T-helper 1 cell (primary cell): ENCODE measurements around the gene SPINK9.

Experiments
- DNase-seq, 5 donors: peaks; one replicate each; pipeline ENCODE4 v3.0.0-alpha.2; 2012 to 2020
- total RNA-seq, 4 donors: gene quantifications; one replicate each; lab custom pipeline; 2026; lab: John Stamatoyannopoulos, UW

SPINK9 gene, protein sequence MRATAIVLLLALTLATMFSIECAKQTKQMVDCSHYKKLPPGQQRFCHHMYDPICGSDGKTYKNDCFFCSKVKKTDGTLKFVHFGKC
- 0 to 0.15 (median 0.10) reads per million in 4 donors for total RNA-seq

DNA sequence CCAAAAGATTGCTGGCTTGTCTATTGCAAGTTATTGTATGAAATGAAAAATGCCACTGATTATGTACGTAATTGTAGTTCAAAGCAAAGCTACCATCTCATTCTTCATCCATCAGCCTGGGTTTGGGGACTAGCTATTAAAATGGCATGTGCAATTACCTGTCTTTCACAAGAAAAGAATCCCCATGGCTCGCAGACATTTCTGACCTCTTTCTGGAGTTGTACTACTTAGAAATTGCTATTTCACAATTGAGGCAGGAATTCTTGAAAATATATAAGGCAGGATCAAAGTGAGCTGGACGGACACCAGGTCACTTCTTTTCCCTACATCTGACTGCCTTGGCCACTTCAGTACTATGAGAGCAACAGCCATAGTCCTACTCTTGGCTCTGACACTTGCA is at the start of gene SPINK9:
SPINK9 (plus strand) TSS at position 301 of the 400 bp plus-strand sequence; CDS start at position 356, 55 bp downstream.
- DNase-seq, result no peak

DNA sequence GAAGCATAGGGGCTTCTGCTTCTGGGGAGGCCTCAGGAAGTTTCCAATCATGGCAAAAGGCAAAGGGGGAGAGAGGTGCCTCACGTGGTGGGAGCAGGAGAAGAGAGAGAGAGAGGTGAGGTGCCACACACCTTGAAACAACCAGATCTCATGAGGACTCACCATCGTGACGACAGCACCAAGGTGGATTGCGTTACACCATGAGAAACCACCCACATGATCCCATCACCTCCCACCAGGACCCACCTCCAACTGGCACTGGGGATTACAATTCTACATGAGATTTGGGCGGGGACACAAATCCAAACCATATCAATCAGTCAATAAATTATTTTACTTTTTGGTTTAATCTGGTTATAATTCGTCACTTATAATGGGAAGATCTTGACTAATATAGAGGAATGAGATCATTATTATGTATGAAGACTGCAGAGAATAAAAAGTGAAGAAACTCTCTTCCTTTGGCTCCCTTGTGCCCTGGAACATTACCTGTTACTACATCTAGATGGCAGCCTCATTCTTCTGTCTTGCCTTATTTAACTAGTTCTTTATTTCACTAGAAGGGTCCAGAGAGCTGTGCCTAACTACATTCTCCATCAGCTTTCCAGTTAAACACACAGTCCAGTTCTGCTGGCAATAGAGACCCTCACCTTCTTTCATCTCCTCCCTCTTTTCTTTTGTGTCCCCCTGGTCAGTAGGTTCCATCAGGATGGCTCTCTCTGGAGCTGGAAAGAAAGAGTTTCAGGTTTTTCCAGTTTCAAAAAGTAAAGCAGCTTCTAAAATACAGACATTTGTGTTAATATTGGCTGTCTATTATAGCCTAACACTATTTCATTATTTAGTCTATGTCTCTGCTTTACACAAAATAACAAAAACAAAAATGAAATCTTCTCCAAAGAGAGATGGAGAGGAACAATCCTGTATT is 44.8 kb upstream of the SPINK9 start:
- DNase-seq, result no peak

DNA sequence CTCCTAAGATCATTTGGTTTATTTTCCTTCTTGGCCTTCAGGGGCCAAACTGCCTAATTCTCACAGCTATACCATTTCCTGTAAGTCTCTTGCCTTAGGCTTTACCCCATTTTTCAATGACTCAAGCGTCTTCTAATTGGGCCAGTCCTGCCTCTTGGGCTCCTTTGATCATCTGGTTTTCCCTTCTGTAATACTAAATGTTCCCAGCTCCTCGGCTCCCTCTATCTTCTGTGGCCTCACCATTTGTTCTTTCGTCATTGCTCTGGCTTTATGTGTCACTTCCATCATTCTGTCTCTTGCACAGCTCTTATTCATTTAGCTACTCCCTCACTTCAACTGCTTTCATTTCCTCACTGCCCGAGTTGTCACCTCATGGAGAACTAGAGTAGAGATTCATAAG is 37.6 kb upstream of the SPINK9 start:
- no peak for DNase-seq

DNA sequence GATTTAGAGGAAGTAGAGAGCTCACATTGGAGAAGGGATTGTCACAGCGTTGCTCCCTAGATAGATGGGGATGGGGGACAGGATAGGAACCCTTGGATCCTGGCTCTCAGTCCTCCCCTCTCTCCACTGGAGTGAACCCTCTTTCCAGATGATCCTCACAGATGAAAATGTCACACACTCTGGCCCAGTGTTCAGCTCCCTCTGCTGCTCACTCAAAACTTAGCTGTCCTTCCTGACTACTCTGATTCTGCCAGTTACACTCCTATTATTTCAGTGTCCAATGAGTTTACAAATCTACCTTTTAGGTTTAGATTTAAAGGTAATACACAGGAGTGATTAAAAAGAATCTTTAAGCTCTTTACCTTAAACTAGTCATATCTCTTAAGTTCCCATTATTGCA is 28.9 kb upstream of the SPINK9 start:
- no peak for DNase-seq

DNA sequence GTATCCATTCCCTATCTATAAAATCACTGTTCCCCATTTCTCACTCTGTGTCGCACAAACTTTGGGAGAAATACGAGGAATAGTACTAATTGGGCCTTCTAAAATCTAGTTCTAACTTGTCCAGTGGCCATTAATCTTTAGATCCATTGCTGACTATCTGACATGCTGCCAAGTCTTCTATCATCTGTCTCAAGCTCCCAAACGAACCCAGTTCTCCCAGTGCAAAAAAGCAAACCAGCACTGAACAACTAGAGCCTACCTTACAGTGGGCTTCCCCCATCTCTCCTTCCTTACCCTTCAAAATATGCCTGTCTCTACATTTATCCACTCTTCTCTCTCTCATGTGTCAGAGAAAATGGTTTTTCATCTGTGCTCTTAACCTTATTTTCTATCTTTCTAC is 26.3 kb upstream of the SPINK9 start:
- no peak for DNase-seq

DNA sequence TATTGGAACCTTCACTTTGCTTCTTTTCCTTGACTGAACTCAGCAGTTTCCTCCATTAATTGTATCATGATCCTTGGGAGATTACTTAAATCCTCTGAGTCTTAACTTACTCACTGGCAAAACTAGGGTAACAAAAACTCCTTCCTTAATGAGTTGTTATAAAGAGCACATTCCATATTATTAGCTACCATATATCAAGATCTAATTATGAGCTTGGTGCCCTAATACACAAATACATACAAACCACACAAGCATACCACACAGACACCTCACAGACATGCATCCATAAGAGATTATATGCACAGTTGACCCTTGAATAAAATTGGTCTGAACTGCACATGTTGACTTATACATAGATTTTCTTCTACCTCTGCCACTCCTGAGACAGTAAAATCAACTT is 25.6 kb upstream of the SPINK9 start:
- DNase-seq, result no peak

DNA sequence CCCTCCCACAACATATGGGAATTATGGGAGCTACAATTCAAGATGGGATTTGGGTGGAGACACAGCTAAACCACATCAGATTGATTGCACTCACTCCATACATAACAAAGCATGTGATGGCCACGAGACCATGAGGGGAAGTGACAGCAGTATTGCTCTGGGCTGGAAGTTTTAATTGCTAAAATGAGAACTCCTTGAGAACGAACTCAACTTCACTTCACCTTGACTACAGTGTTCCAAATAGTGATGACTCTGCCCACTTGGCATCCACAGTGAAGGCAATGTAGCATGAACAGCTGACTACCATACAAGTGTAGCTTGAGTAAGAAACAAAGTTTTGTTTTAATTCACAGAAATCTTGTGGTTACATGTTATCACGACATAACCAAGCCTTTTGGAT is 23.9 kb upstream of the SPINK9 start:
- no peak for DNase-seq

DNA sequence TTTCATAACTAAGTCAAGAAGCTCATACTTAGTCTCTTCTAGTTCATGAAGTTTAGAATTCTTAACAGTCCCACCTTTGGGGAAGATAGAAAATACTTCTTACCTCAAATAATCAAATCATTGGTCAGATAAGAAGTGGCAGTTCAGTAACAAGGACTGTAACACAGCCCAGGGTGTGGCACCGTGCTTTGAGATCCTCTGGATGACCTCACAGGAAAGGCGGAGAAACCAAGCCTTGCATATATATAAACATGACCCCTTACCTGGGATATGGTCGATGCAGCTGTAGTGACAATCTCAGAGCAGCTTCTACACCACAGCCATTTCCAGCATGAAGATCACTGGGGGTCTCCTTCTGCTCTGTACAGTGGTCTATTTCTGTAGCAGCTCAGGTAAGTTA is 23.2 kb upstream of the SPINK9 start, which contains the start of gene SPINK7:
SPINK7 (plus strand) TSS at position 271 of the 400 bp plus-strand sequence; CDS start at position 332, 61 bp downstream.
- no peak for DNase-seq

DNA sequence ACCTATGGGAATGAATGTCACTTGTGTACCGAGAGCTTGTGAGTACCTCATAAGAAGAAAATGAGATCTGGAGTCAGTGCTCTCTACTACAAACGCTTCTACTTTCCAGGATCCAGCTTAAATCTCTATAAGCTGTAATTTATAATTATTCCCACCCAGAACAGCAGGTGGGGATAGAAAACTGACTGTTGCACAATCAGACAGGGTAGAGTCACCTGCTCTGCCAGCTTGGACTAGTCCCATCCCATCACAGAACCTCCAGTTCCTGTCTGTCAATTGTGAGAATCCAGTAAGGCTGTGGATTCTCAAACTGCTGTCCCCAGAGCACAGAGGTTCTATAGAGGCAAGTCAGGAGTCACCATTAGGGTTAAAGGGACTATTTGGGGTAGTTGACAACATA is 21.2 kb upstream of the SPINK9 start:
- no peak for DNase-seq

DNA sequence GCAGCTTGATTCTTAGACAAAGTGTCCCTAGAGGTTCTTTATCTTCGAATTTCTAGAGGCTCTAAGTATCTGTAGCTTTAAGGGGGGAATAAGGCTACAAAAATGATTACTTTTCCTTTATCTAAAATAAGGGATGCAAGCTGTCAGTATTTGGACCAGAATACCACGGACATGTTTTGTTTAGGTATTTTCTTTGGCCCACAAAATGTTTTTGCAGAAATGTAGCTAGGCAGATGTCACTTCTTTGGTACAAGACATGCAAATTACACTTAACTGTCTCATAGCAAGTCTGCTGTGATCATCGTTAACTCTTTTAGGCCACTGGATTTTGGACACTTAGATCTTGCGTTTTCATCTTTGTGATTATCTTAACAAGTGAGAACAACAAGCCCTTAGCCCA is 20.6 kb upstream of the SPINK9 start:
- DNase-seq, result no peak

DNA sequence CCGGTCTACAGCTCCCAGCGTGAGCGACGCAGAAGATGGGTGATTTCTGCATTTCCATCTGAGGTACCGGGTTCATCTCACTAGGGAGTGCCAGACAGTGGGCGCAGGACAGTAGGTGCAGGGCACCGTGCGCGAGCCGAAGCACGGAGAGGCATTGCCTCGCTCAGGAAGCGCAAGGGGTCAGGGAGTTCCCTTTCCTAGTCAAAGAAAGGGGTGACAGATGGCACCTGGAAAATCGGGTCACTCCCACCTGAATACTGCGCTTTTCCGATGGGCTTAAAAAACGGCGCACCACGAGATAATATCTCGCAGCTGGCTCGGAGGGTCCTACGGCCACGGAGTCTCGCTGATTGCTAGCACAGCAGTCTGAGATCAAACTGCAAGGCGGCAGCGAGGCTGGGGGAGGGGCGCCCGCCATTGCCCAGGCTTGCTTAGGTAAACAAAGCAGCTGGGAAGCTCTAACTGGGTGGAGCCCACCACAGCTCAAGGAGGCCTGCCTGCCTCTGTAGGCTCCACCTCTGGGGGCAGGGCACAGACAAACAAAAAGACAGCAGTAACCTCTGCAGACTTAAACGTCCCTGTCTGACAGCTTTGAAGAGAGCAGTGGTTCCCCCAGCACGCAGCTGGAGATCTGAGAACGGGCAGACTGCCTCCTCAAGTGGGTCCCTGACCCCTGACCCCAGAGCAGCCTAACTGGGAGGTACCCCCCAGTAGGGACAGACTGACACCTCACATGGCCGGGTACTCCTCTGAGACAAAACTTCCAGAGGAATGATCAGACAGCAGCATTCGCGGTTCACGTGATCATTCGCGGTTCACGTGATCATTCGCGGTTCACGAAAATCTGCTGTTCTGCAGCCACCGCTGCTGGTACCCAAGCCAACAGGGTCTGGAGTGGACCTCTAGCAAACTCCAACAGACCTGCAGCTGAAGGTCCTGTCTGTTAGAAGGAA is 15.1 kb upstream of the SPINK9 start:
- peak in 1 of 5 donors; percentile 19 for DNase-seq

DNA sequence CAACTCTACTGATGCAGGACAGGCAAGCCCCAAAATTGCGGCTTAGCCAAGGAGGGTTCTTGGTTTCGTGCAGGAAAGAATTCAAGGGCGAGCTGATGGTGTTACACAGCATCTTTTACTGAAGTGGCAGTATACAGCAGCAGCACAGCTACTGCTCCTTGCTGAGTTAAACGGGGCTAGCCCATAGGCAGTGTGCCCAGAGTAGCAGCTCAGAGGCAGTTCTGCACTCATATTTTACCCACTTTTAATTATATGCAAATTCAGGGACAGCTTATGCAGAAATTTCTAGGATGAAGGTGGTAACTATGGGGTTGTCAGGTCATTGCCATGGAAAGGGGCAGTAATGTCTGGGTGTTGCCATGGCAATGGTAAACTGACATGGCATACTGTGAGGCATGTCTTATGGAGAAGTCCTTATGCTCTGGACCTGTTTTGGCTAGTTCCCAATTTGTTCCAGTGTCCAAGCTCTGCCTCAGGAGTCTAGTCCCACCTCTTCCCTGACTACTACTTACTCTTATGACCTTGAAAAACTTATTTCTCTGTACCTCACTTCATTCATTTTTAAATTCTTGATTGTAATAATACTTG is 2.0 kb upstream of the SPINK9 start:
- no peak for DNase-seq

DNA sequence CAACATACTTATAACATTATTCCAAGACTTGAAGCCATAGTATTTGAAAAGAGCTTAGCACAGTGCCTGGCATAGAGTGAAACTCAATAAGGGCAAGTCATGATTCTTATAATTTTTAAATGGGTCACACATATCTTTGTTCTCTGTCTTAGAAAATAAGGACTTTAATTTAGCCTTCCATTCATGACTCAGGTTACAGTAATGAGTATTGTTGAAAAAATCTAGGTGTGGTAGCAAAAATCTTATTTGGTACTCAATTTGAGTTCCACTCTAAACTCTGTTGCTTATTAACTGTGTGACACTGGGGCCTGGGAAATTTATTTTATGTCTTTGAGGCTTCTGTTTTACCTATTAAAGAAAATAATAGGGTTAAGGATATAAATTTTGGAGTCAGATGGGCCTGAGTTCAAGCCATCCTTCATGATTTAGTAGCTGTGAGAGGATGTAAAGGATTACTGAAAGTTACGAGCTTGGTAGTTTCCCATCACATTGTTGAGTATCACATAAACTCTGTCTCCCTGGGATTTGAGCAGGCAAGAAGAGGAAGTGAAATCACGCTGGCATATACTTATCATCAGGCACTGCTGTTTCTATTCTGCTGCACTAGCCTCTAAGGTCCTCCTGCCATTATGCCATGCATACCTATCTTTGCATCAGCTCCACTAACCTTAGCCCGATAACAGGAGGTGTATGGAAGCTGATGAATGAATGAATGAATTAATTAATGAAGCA is 1.5 kb downstream of the SPINK9 start:
- no peak for DNase-seq

DNA sequence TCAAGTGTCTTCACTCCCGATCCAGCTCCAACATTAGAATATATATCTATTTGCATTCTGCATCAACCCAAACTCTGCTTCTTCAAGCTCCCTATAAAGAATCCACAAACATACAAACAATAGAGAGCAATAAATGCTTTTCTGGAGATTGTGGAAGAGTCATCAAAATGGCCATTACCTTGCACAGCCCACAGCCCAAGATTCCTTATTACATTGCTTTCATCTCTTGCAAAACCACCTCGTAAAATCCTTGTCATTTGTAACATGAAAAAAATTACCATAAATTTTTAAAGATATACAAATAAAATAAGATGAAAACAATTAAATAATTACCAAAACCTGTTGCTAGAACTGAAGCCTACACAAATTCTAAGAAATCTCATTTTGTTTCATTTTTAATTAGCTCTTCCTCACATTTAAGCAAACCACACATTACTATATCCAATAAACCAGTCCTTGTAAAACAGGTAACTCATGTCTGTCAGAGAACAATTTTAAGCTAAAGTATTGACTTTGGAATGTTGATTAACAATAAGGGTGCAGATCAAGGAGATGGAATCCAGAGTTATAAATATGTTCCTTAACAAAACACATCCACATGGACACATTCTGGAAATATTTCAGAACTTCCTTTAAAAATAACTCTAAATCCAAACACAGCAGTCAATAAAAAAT is 7.1 kb downstream of the SPINK9 start:
- DNase-seq, result no peak

DNA sequence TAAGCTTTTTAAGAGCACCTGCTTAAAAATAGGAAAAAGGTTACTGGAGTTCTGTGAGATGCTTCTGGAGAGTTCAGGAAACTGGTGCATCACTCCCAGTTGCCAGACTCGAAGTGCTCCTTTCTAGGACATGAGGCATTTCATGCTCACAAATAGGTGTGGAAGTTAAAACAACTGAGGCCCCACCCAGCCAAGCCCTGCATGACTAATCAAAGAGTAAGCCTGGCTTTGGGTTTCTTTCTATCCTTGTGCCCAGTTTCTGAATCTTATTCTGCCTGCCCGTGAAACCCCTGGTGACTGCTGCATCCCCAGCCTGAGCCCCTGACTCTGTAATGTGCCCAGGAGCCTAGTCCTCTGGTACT is 7.7 kb downstream of the SPINK9 start:
- no peak for DNase-seq

DNA sequence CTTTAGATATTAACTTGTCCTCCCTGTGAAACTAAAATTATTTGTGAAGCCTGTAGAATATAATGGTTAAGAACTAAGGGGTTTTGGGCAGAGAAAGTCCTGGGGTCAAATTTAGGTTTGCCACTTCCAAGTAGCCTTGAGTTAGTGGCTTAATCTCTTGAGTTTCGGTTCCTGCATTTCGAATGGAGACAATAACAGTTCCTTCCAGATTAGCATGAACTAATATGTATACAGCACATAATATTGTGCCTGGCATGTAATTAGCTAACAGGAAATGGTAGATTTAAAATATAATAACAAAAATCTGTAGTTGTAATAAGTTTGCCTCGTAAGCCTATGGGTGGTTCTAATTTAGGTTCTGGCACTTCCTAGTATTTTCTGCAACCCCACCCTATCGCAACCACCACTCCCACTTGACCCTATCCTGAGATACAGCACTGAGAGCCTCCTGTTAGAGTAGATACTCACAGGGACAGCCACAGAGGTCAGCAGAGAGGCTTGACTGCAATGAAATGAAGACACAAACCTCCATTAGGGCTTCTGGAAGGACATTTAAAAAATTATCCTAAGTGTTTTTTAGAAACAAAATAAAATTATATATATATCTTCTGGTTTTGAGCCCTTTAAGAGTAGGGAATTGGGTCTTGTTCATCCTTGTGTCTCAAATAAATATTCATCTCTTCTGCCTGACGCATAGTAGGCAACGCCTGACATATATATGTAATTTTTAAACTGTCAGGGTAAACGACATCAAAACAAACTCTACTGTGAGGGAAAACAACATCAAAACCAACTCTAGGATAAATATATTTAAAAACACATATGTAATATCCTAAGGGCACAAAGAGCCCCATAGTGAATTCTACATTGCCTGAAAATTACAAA is 8.5 kb downstream of the SPINK9 start:
- no peak for DNase-seq

DNA sequence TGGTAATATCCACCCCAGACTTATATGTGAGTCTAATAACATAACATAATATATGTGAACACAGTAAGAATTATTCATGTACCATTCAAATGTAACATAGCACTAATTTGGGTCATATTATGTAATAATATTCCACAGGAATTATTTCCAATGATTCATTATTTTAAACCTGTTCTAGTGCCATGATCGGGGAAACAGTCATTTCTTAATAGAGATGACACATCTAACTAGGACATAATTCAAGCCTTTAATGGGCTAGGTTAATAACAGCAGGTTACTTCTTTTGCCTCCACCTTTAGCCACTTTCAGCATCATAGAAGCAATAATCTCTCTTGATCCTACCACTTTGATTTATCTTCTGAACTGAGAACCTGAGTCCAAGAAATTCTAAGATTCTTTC is 12.3 kb downstream of the SPINK9 start:
- DNase-seq, result no peak

DNA sequence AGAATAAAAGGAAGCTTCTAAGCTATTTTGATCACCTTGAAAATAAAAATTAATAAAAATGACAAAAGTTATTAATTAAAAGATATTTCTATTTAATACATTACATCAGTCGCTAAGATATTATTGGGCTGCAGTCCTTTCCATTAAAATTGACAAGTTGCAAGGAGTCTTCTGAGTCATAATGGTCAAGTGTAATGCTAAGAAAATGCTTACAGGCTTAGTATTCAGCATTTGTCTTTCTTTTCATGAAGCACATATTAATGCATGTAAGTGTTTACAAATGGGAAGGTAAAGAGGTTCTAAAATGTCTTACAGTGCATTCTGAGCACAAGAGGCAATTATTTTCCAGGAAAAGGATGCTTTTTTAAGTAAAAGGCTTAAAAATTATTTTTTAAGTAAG is 17.3 kb downstream of the SPINK9 start:
- no peak for DNase-seq

DNA sequence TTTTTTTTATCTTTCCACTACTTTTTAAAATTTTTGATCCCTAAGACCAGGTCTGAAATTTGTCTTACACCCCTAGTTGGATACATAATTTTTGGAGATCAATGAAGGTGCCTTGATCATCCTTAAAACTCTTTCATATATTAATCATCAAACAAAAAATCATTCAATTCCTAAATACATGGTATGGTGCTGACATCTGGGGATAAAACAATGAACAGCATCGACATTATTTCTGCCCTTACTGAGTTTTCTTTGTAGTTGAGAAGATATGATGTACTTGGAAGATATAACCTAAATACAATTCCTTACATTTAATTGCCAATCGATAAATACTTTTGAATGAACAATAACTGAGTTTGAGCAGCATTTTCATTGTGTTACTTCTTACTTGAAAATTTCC is 18.3 kb downstream of the SPINK9 start:
- no peak for DNase-seq

DNA sequence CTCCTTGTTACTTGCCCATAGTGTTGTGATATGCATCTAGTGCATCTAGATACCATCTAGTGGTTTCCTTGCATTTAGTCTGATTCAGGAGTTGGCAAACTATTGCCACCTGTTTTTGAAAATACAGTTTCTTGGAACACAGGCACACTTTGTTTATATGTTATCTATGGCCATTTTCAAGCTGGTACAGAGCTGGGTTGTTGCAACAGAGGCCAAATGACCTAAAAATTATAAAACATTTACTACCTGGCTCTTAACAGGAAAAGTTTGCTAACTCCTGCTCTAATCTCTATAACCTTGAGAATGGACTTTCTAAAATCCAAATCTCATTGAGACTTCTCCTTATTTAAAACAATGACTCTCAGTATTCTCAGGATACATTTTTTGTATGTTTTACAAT is 29.0 kb downstream of the SPINK9 start:
- DNase-seq, result no peak

DNA sequence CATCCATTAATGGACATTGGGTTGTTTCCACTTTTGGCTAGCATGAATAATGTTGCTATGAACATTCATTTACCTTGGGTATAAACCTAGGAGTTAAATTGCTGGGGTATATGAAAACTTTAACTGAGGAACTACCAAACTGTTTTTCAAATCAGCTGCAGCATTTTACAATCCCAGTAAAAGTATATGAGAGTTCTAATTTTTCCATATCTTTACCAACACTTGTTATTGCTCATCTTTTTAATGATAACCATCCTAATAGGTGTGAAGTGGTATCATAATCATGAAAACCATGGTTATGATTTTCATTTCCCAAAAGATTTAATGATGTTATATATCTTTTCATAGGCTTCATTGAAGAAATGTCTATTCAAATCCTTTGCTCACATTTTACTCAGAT is 32.9 kb downstream of the SPINK9 start:
- DNase-seq, result no peak
